Psoas muscle (tissue), 8 donors: ENCODE measurements around the gene MRPL54. TPM values are rescaled to one million over a fixed set of nuclear protein-coding genes. Genes with fewer than 3 reads are reported as not detected.

Source experiments
- ATAC-seq, 4 donors: fragments of 200-7000 bp; cut with Tn5 transposase; one replicate each; pipeline ENCODE4 v1.9.1; 2020; ENCODE audit warnings: moderate library complexity in 3 of 4, mild to moderate bottlenecking in 2 of 4
- DNase-seq, 2 donors: peaks; one replicate each; pipeline ENCODE4 v3.0.0-alpha.2; 2020
- H3K27ac ChIP-seq: fragments of 200-600 bp; one replicate; pipeline ENCODE4 v1.8.0; 2022
- H3K27me3 ChIP-seq, 3 donors: fragments of 200-600 bp in 1 of 3; one replicate each; pipeline versions ENCODE4 v1.6.1 to v1.8.0; 2013 to 2022; ENCODE audit warnings: low read length in 2 of 3, mild to moderate bottlenecking in 2 of 3, moderate library complexity in 1 of 3; ENCODE audit not compliant: insufficient read depth in 3 of 3
- H3K36me3 ChIP-seq, 2 donors: fragments of 200-600 bp in 1 of 2; one replicate each; pipeline versions ENCODE4 v1.6.1 to v1.8.0; 2013 to 2022; ENCODE audit warnings: low read depth in 1 of 2, mild to moderate bottlenecking in 1 of 2, moderate library complexity in 1 of 2; ENCODE audit not compliant: insufficient read depth in 1 of 2
- H3K4me1 ChIP-seq: fragments of 200-600 bp; one replicate; pipeline ENCODE4 v1.8.0; 2022
- H3K4me3 ChIP-seq: fragments of 200-600 bp; one replicate; pipeline ENCODE4 v1.8.0; 2022; ENCODE audit warnings: mild to moderate bottlenecking
- H3K9me3 ChIP-seq: fragments of 200-600 bp; one replicate; pipeline ENCODE4 v1.8.0; 2022
- WGBS, 3 donors: extraction: QIAGEN DNeasy Blood & Tissue Kit; methylation state at CpG; one replicate each; pipeline versions ENCODE4 v1.1.6 to v1.1.7; 2013; 5-methylcytosine and 5-hydroxymethylcytosine counted together
- intact Hi-C, 2 donors: fragments of 100-400 bp; cut with DNase I; formaldehyde crosslinking; loops; one replicate each; pipeline versions ENCODE4 v1.11.0 to v1.14.2; 2022
- polyA plus RNA-seq, 3 donors: library from polyadenylated mRNA; stranded (reverse); fragments of 200-250 nt; gene quantifications; one replicate each; pipeline ENCODE4 v1.2.3, GENCODE V29; 2013
- total RNA-seq, 4 donors: library from RNA; stranded (reverse); fragmentation: NEBNext Ultra II Directional in 2 of 4; extraction: Animal tissue kit (Norgen Biotek cat#: 25700) in 2 of 4; gene quantifications; one replicate each; pipeline versions ENCODE4 v1.2.1 to v1.2.4, GENCODE V29; 2021 to 2023
- TF ChIP-seq, protein P1 (sequence below): fragments of 200-600 bp; IDR thresholded peaks from one replicate; pipeline ENCODE4 v1.8.0; 2022; ENCODE audit warnings: antibody characterized with exemption
- donor health status: healthy with polysubstance abuse.
- donor health status: DM: no; HTN: no; CAD: no; lungs with moderate emphysema.
- donor health status: Bipolar disorder and iron deficiency.
- donor health status: healthy.
- donor health status: DM: yes; HTN: yes; CAD: no.
- donor health status: DM: no; HTN: no; CAD: no.
- donor health status: DM: no; HTN: no; CAD: no.
- donor health status: DM: yes; HTN: yes; CAD: no.

Gene MRPL54
- total and polyA plus RNA-seq, 7 donors: 35.2 to 81.3 (median 51.6) TPM

DNA sequence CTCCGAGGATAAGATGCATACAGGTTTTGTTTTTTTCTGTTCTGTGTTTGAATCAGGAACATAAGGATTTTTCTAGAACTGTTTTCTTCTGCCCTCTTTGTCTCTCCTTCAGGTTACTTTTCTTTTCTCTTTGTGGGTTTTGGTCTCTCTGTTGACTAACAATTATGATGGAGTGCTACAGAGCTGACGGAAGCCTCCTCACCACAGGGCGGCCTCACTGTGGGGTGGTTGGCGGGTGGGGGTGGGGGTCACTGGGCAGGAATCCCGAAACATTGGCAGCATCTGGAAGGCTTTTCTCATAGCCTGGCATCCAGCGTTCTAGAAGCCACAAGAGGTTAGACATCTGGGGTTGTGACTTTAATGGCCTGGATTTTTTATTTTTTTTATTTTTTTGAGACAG is 35.7 kb downstream of the MRPL54 start:
- no peak for DNase-seq
- Histone ChIP-seq H3K4me3 (no peak overlapping the region), H3K27me3 (peaks cover 0 to 40% (median 3%) of the 10 kb centered on the region in 3 donors), H3K9me3 (no peaks in the 10 kb centered on the region), H3K27ac (no peak overlapping the region), H3K36me3 (no peaks in the 10 kb centered on the region), H3K4me1 (no peaks in the 10 kb centered on the region)
- TF ChIP-seq, protein P1, sequence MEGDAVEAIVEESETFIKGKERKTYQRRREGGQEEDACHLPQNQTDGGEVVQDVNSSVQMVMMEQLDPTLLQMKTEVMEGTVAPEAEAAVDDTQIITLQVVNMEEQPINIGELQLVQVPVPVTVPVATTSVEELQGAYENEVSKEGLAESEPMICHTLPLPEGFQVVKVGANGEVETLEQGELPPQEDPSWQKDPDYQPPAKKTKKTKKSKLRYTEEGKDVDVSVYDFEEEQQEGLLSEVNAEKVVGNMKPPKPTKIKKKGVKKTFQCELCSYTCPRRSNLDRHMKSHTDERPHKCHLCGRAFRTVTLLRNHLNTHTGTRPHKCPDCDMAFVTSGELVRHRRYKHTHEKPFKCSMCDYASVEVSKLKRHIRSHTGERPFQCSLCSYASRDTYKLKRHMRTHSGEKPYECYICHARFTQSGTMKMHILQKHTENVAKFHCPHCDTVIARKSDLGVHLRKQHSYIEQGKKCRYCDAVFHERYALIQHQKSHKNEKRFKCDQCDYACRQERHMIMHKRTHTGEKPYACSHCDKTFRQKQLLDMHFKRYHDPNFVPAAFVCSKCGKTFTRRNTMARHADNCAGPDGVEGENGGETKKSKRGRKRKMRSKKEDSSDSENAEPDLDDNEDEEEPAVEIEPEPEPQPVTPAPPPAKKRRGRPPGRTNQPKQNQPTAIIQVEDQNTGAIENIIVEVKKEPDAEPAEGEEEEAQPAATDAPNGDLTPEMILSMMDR: no peak
- intact Hi-C loops: no loop called here
- WGBS, 3 donors: 29 to 49% (median 45%) methylated on average over 6 of the region's 6 CpGs
- no peak for ATAC-seq

DNA sequence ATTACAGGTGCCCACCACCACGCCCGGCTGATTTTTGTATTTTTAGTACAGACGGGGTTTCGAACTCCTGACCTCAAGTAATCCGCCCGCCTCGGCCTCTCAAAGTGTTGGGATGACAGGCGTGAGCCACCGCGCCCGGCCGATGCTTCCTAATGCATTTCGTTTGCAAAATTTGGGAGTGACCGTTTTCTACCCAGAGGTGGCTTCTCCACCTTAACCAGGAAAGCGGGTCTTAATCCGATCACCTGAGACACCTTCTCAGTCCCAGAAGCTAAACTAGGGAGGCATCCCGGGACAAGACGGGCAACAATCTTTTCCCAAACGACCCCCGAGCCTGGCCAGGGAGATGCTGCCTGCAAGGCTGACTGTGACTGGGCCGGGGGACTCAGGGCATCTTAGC is 38.5 kb downstream of the MRPL54 start:
- Histone ChIP-seq H3K27ac (no peak overlapping the region), H3K9me3 (no peaks in the 10 kb centered on the region), H3K27me3 (peaks cover 0 to 67% (median 9%) of the 10 kb centered on the region in 3 donors), H3K4me1 (no peaks in the 10 kb centered on the region), H3K4me3 (no peak overlapping the region), H3K36me3 (no peaks in the 10 kb centered on the region)
- DNase-seq: no peak
- no peak for ATAC-seq
- intact Hi-C loops: no loop called here
- 24 to 31% (median 31%) methylated on average over 21 of the region's 21 CpGs for WGBS, 3 donors
- TF ChIP-seq, protein P1: no peak

DNA sequence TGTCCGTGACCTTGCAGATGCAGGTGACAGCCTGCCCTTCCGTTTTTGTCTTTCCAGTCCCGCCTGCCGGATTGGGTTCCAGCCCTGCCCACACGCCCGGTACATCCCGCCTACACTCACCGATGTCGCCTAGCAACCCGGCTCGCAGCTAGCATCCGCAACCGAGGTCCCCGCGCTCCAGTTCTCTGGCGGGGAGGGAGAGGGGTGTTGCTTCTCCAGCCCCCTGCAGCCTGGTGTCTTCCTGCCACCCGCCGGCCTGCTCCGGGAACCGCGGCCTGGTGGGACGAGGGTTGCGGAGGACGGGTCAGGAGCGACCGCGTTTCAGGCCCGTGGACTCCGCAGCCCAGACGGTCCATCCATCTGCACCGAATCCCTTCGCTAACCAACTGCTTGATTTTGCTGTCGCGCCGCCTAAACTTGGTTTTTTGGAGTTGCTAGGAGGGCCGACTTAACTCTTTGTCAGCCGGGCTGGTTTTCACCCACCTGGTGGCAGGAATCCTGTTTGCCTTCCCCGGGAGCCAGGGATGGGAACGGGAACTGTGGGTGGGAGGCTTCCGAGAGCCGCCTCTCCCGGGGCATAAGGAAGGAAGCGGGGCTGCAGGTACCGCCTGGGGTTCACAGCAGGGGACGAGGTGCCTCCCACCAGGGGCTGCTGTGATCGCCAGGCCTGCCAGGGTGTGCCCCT is 39.1 kb downstream of the MRPL54 start:
- intact Hi-C loops: no loop called here
- peaks cover 0 to 69% (median 9%) of the 10 kb centered on the region in 3 donors for H3K27me3 ChIP-seq
- no peak overlapping the region for H3K27ac ChIP-seq
- DNase-seq: no peak
- no peaks in the 10 kb centered on the region for H3K36me3 ChIP-seq
- H3K4me3 ChIP-seq: peak overlapping the region; percentile 15
- ATAC-seq: peak in 1 of 4 donors; percentile 22
- 2 to 3% (median 2%) methylated on average over 43 to 46 of the region's 46 CpGs for WGBS, 3 donors
- H3K4me1 ChIP-seq: no peaks in the 10 kb centered on the region
- TF ChIP-seq, protein P1: no peak
- H3K9me3 ChIP-seq: no peaks in the 10 kb centered on the region

DNA sequence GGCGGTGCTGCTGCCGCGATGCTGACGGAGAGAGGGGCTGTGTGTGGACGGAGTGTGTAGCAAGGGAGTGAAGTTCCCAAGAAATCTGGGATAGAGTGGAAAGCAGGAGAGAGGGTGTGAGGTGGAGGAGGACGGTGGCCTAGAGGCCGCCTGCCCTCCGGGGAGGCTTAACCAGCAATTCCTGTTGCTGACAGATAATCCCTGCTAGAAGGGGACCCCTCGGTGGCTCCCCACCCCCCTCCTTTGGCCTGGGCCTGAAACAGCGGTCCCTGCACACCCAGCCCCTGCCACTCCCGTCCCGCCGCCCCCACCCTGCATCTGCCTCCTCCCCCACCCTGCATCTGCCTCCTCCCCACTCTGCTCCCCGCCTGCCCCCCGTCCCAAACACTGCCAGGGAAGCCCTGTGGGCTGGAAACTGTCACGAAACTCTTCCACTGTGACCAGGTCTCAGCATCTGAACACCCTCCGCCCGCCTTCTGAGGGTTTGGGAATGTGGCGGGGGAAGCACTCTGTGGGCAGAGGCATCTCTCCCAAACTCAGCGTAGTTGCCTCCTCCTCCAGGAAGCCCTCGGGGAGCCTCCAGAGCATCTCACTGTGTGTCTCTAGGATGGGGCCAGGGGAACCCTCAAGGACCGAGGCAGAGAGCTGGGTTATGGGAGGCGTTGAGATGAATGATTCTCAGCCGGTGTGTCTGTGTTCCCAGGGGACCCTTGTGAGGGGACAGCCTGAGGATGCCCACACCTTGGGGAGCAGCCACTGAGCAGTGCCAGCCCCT is 40.8 kb downstream of the MRPL54 start:
- intact Hi-C loops: no loop called here
- H3K27ac ChIP-seq: no peak overlapping the region
- no peaks in the 10 kb centered on the region for H3K36me3 ChIP-seq
- H3K9me3 ChIP-seq: no peaks in the 10 kb centered on the region
- ATAC-seq (no peak), DNase-seq (no peak)
- H3K27me3 ChIP-seq: peaks cover 0 to 69% (median 9%) of the 10 kb centered on the region in 3 donors
- WGBS, 3 donors: 66 to 69% (median 67%) methylated on average over 23 to 24 of the region's 24 CpGs
- H3K4me3 ChIP-seq: no peak overlapping the region
- TF ChIP-seq, protein P1: no peak
- H3K4me1 ChIP-seq: no peaks in the 10 kb centered on the region
